PC-3 (cell line): ENCODE data around the gene SYNPO. TPM values are rescaled to one million over a fixed set of nuclear protein-coding genes. Genes with fewer than 3 reads are reported as not detected.

Source experiments
- ATAC-seq: fragments of 200-7000 bp; cut with Tn5 transposase; 2 replicates; pipeline ENCODE4 v1.9.1; 2020; ENCODE audit warnings: mild to moderate bottlenecking, moderate library complexity
- BruUV-seq: library from RNA; stranded (reverse); fragments of 400-500 nt; replicated peaks from 2 replicates; lab custom pipeline; 2021; lab: Mats Ljungman, UMichigan
- CTCF ChIA-PET: fragments of 300-600 bp; sonication (Branson Sonifier 250); formaldehyde crosslinking; loops from one replicate; lab custom pipeline; 2022; ENCODE audit warnings: antibody characterized with exemption; lab: Charles Lee
- POLR2A ChIA-PET: fragments of 300-600 bp; sonication (Branson Sonifier 250); formaldehyde crosslinking; loops from one replicate; lab custom pipeline; 2022; ENCODE audit warnings: antibody characterized with exemption; ENCODE audit not compliant: unreplicated experiment; lab: Charles Lee
- DNase-seq: peaks from one replicate; pipeline ENCODE4 v3.0.0-alpha.2; 2015
- H2AFZ ChIP-seq: fragments of 300-600 bp; sonication (generic); 2 replicates; pipeline ENCODE4 v1.6.0; 2016; ENCODE audit warnings: antibody characterized with exemption, low read length
- H3F3A ChIP-seq: fragments of 300-600 bp; sonication (generic); one replicate; pipeline ENCODE4 v1.6.0; 2017; ENCODE audit warnings: antibody characterized with exemption, low read length, control low read depth, mild to moderate bottlenecking; ENCODE audit not compliant: unreplicated experiment
- H3K27ac ChIP-seq: fragments of 300-600 bp; sonication (generic); 2 replicates; pipeline ENCODE4 v1.5.1; 2016; ENCODE audit warnings: mild to moderate bottlenecking, low read length
- H3K27me3 ChIP-seq: fragments of 300-600 bp; sonication (generic); 2 replicates; pipeline ENCODE4 v1.6.1; 2016; ENCODE audit warnings: low read length, mixed read lengths
- H3K36me3 ChIP-seq: fragments of 300-600 bp; sonication (generic); 2 replicates; pipeline ENCODE4 v1.6.1; 2016; ENCODE audit warnings: low read depth, mixed run types, low read length, mixed read lengths
- H3K4me1 ChIP-seq: fragments of 300-600 bp; sonication (generic); 2 replicates; pipeline ENCODE4 v1.5.1; 2016; ENCODE audit warnings: low read length; ENCODE audit not compliant: insufficient read depth
- H3K4me2 ChIP-seq: fragments of 300-600 bp; sonication (generic); 2 replicates; pipeline ENCODE4 v1.6.0; 2016; ENCODE audit warnings: low read length
- H3K4me3 ChIP-seq: fragments of 300-600 bp; sonication (generic); 2 replicates; pipeline ENCODE4 v1.5.1; 2016; ENCODE audit warnings: mild to moderate bottlenecking, low read length, mixed read lengths
- H3K79me2 ChIP-seq: fragments of 300-600 bp; sonication (generic); 2 replicates; pipeline ENCODE4 v1.6.1; 2017; ENCODE audit warnings: low read length, mixed read lengths
- H3K9ac ChIP-seq: fragments of 300-600 bp; sonication (generic); 2 replicates; pipeline ENCODE4 v1.6.0; 2016; ENCODE audit warnings: mild to moderate bottlenecking, low read length
- H3K9me2 ChIP-seq: fragments of 300-600 bp; sonication (generic); replicated peaks from 2 replicates; pipeline ENCODE4 v1.6.1; 2016; ENCODE audit warnings: mixed run types, low read length, mixed read lengths
- H3K9me3 ChIP-seq: fragments of 300-600 bp; sonication (generic); 2 replicates; pipeline ENCODE4 v1.6.1; 2016; ENCODE audit warnings: low read length, mixed read lengths
- H4K20me1 ChIP-seq: fragments of 300-600 bp; sonication (generic); 2 replicates; pipeline ENCODE4 v1.6.1; 2016; ENCODE audit warnings: low read length, mixed read lengths
- CTCF ChIP-seq: fragments of 300-600 bp; sonication (generic); conservative IDR thresholded peaks from 2 replicates; pipeline ENCODE4 v1.5.1; 2017; ENCODE audit warnings: antibody characterized with exemption, low read depth, mild to moderate bottlenecking, low read length
- EZH2 ChIP-seq: fragments of 300-600 bp; sonication (generic); IDR thresholded peaks from one replicate; pipeline ENCODE4 v1.6.1; 2017; ENCODE audit warnings: antibody characterized with exemption, mild to moderate bottlenecking, low read length; ENCODE audit not compliant: unreplicated experiment
- EZH2phosphoT487 ChIP-seq: fragments of 300-600 bp; sonication (generic); IDR thresholded peaks from 2 replicates; pipeline ENCODE4 v1.6.1; 2018; ENCODE audit warnings: mild to moderate bottlenecking, antibody characterized with exemption, low read length, borderline replicate concordance
- intact Hi-C: fragments of 100-400 bp; cut with micrococcal nuclease; formaldehyde crosslinking; loops from 2 replicates; pipeline ENCODE4 v1.9.0; 2023
- total RNA-seq: library from RNA; depleted of rRNA; stranded (reverse); fragments of >200 nt; gene quantifications from 2 replicates; pipeline ENCODE4 v1.2.3, GENCODE V29; 2014

The SYNPO gene
- total RNA-seq, 1 experiment from 2014 or later: 5.3 TPM

GRCh38 chr5:150607991-150608390 lies 32.5 kb upstream of the SYNPO start:
- ChIA-PET CTCF (no interaction called here), POLR2A (no interaction called here)
- no TSS peak for BruUV-seq
- no peaks in the 10 kb centered on the region for H4K20me1 ChIP-seq
- no peak overlapping the region for H3K4me2 ChIP-seq
- intact Hi-C loops: no loop called here
- no peaks in the 10 kb centered on the region for H3K4me1 ChIP-seq
- no peaks in the 10 kb centered on the region for H3K79me2 ChIP-seq
- H3K9me3 ChIP-seq: no peaks in the 10 kb centered on the region
- H3F3A ChIP-seq: no peaks in the 10 kb centered on the region
- ATAC-seq (no peak), DNase-seq (no peak)
- no peaks in the 10 kb centered on the region for H3K36me3 ChIP-seq
- H3K27ac ChIP-seq: no peak overlapping the region
- TF ChIP-seq EZH2 (no peak), EZH2phosphoT487 (no peak), CTCF (no peak)
- no peak overlapping the region for H2AFZ ChIP-seq
- H3K9ac ChIP-seq: no peak overlapping the region
- H3K4me3 ChIP-seq: no peak overlapping the region
- no peaks in the 10 kb centered on the region for H3K9me2 ChIP-seq
- H3K27me3 ChIP-seq: no peaks in the 10 kb centered on the region

- BruUV-seq: no TSS peak
- CTCF ChIA-PET: no interaction called here
Measured at GRCh38 chr5:150608991-150609390, 31.5 kb upstream of the SYNPO start.

More at GRCh38 chr5:150608991-150609390, 31.5 kb upstream of the SYNPO start:
- H3K27ac ChIP-seq: no peak overlapping the region
- H3K36me3 ChIP-seq: no peaks in the 10 kb centered on the region
- H3K4me1 ChIP-seq: no peaks in the 10 kb centered on the region
- no peaks in the 10 kb centered on the region for H3K9me3 ChIP-seq
- POLR2A ChIA-PET: no interaction called here
- DNase-seq (no peak), ATAC-seq (no peak)
- no peak overlapping the region for H3K4me2 ChIP-seq
- no peak overlapping the region for H2AFZ ChIP-seq
- no peaks in the 10 kb centered on the region for H3F3A ChIP-seq
- no peaks in the 10 kb centered on the region for H3K27me3 ChIP-seq
- no peak overlapping the region for H3K9ac ChIP-seq
- TF ChIP-seq CTCF: no peak
- no peak for TF ChIP-seq EZH2
- TF ChIP-seq EZH2phosphoT487: no peak
- no peak overlapping the region for H3K4me3 ChIP-seq
- no peaks in the 10 kb centered on the region for H4K20me1 ChIP-seq
- H3K9me2 ChIP-seq: no peaks in the 10 kb centered on the region
- H3K79me2 ChIP-seq: no peaks in the 10 kb centered on the region
- intact Hi-C loops: no loop called here
